ENCODE results near the gene FNDC11. TPM values are rescaled to one million over a fixed set of nuclear protein-coding genes. Genes with fewer than 3 reads are reported as not detected.

FNDC11 gene
- polyA plus RNA-seq, 1 donor, result 0.34 TPM

DNA sequence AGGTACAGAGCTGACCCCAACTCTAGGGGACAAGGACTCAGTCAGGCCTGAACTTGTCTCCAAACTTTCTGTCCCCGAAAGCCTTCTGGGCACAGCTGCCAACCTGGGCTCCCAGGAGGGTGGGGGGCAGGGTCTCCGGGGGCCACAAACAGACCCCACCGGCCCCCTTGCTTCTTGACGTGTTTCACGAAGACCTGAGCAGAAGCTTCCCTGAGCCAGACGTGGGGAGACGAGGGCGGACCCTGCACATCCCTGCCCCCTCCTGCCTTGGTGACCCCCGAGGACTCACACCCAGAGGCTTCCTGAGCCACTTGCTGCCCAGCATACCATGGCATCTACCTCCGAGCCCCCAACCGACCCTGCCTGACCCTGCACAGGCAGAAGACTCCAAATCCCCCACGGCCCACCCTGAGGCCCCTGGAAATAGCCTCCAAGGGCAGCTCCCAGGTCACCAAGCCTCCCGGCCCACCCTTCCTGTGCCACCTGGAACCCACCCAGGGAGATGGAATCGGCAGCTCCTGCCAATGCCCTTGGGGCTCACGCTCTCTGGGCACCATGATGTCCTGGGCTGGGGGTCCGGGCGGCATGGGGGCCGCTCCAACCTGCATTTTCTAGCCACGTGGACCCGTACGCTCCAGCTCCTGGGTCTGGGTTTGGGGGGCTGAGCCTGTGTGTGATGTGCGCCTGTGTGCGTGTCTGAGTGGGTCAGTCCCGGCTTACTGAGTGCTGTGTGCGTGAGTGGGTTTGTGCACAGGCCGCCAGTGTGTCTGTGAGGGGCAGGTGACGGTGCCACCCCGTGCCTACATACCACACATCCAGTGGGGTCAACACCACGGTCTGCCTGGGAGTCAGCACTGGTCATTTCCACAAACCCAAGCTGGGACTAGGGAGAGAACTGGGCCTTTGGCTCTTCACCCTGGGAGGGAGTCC lies 14.3 kb upstream of the FNDC11 start:
- Histone ChIP-seq H3K9me3 (ENCODE audit: control insufficient read depth, low read depth, low read length) (peaks cover 8% of the 10 kb centered on the region), H3K27me3 (ENCODE audit: control insufficient read depth, insufficient read depth, low read length) (no peaks in the 10 kb centered on the region), H3K36me3 (ENCODE audit: control insufficient read depth, insufficient read depth, low read length) (no peaks in the 10 kb centered on the region), H3K27ac (ENCODE audit: low read length) (no peak overlapping the region), H3K4me1 (ENCODE audit: control insufficient read depth, insufficient read depth, low read length) (peaks cover 31% of the 10 kb centered on the region), H3K4me3 (ENCODE audit: low read length) (no peak overlapping the region)
- no peak for DNase-seq
- no CpG with 5 or more reads among the region's 29 CpGs for WGBS (ENCODE audit: insufficient coverage, low lambda C conversion rate)

DNA sequence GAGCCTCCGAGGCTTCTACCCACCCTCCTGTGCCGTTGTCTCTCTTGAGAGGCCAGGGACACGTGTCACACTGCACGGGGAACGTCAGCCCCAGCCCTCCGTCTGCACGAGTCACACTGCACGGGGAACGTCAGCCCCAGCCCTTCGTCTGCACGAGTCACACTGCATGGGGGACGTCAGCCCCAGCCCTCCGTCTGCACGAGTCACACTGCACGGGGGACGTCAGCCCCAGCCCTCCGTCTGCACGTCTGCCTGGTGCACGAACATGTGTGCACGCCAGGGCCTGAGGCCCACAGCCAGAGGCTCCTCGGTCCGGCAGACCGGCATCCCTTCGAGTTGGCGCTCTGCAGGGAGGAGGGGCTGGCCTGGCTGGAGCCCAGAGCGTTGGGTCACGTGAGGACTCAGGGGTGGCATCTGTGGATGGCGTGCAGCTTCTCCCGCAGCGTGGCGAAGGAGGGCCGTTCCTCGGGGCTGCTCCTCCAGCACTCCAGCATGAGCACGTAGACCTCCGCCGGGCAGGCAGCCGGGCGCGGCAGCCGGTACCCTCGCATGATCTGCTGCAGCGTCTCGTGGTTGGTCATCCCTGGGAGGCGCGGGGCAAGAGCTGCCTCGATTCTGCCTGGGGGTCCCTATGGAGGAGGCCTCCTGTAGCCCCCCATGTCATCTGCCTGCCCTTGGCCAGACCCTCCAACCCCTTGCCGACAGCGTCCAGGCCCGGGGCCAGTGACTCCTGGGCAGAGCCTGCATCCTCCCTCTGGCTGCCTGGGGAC lies 13.4 kb upstream of the FNDC11 start:
- Histone ChIP-seq H3K4me1 (ENCODE audit: control insufficient read depth, insufficient read depth, low read length) (peaks cover 31% of the 10 kb centered on the region), H3K36me3 (ENCODE audit: control insufficient read depth, insufficient read depth, low read length) (no peaks in the 10 kb centered on the region), H3K4me3 (ENCODE audit: low read length) (no peak overlapping the region), H3K27me3 (ENCODE audit: control insufficient read depth, insufficient read depth, low read length) (peaks cover 2% of the 10 kb centered on the region), H3K9me3 (ENCODE audit: control insufficient read depth, low read depth, low read length) (peaks cover 6% of the 10 kb centered on the region), H3K27ac (ENCODE audit: low read length) (no peak overlapping the region)
- DNase-seq, result no peak
- WGBS (ENCODE audit: insufficient coverage, low lambda C conversion rate), result no CpG with 5 or more reads among the region's 49 CpGs

DNA sequence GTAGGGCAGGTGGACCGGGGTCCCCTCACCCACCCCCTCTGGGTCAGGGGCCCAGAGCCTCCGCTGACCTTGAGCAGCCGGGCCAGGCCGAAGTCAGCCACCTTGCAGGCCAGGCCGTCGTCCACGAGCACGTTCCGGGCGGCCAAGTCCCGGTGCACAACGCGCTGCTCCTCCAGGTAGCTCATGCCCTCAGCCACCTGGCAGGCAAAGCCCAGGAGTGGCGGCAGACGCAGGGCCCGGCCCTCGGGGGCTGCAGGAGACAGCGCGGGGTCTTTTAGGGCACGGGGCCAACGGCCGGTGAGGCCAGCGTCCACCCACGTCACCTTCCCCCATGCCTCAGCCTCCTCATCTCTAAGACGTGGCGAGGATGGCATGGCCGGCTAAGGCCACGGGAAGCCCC lies 12.6 kb upstream of the FNDC11 start:
- WGBS (ENCODE audit: insufficient coverage, low lambda C conversion rate), result no CpG with 5 or more reads among the region's 28 CpGs
- DNase-seq, result no peak
- H3K27me3 ChIP-seq (ENCODE audit: control insufficient read depth, insufficient read depth, low read length), result peaks cover 7% of the 10 kb centered on the region
- peaks cover 6% of the 10 kb centered on the region for H3K9me3 ChIP-seq (ENCODE audit: control insufficient read depth, low read depth, low read length)
- H3K27ac ChIP-seq (ENCODE audit: low read length), result no peak overlapping the region
- no peak overlapping the region for H3K4me3 ChIP-seq (ENCODE audit: low read length)
- H3K4me1 ChIP-seq (ENCODE audit: control insufficient read depth, insufficient read depth, low read length), result peaks cover 29% of the 10 kb centered on the region
- H3K36me3 ChIP-seq (ENCODE audit: control insufficient read depth, insufficient read depth, low read length), result no peaks in the 10 kb centered on the region

GRCh38 chr20:63542031-63542559 lies 11.9 kb upstream of the FNDC11 start:
- H3K4me1 ChIP-seq (ENCODE audit: control insufficient read depth, insufficient read depth, low read length), result peaks cover 27% of the 10 kb centered on the region
- peaks cover 4% of the 10 kb centered on the region for H3K9me3 ChIP-seq (ENCODE audit: control insufficient read depth, low read depth, low read length)
- no CpG with 5 or more reads among the region's 36 CpGs for WGBS (ENCODE audit: insufficient coverage, low lambda C conversion rate)
- no peak overlapping the region for H3K27ac ChIP-seq (ENCODE audit: low read length)
- H3K36me3 ChIP-seq (ENCODE audit: control insufficient read depth, insufficient read depth, low read length), result no peaks in the 10 kb centered on the region
- peaks cover 13% of the 10 kb centered on the region for H3K27me3 ChIP-seq (ENCODE audit: control insufficient read depth, insufficient read depth, low read length)
- DNase-seq, result no peak
- H3K4me3 ChIP-seq (ENCODE audit: low read length), result no peak overlapping the region

DNA sequence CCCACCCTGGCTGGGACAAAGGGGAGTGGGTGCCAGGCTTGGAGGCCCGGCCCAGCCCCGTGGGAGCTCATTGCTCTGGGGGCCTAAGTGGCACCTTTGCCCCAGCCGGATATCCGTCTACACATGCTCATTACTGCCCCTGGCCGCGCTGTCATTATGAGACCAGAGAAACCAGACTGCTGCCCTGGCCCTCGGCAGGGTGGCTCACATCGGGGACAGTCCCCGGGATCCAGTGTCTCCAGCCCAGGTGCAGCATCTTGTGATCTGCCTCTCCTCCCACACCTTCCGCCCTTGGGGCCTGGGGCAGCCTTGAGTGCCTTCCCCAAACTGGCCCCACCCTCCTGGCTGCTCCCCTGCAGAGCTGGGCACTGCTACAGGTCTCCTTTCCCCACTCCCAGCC lies 11.3 kb upstream of the FNDC11 start:
- WGBS (ENCODE audit: insufficient coverage, low lambda C conversion rate), result no CpG with 5 or more reads among the region's 10 CpGs
- peaks cover 19% of the 10 kb centered on the region for H3K27me3 ChIP-seq (ENCODE audit: control insufficient read depth, insufficient read depth, low read length)
- H3K9me3 ChIP-seq (ENCODE audit: control insufficient read depth, low read depth, low read length), result no peaks in the 10 kb centered on the region
- H3K4me3 ChIP-seq (ENCODE audit: low read length), result no peak overlapping the region
- DNase-seq, result no peak
- no peaks in the 10 kb centered on the region for H3K36me3 ChIP-seq (ENCODE audit: control insufficient read depth, insufficient read depth, low read length)
- peaks cover 22% of the 10 kb centered on the region for H3K4me1 ChIP-seq (ENCODE audit: control insufficient read depth, insufficient read depth, low read length)
- H3K27ac ChIP-seq (ENCODE audit: low read length), result no peak overlapping the region

DNA sequence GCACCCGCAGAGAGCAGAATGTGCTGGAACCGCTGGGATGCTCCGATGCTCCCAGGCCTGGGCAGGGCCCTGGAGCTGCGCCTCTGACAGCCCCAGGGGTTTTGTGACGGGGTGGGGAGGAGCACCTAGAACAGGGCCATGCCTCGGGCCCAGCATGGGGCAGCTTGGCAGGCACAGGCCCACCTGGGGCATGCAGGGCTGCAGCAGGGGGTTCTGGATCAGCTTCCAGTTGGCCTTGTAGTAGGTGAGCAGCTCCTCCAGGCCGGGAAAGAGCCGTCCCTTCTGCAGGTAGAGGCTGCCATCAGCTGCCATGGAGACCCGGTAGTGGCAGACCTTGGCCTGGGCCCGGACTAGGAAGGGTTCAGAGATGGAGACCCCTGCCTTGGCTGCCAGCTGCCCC lies 10.8 kb upstream of the FNDC11 start:
- Histone ChIP-seq H3K27me3 (ENCODE audit: control insufficient read depth, insufficient read depth, low read length) (peaks cover 24% of the 10 kb centered on the region), H3K9me3 (ENCODE audit: control insufficient read depth, low read depth, low read length) (peaks cover 1% of the 10 kb centered on the region), H3K4me1 (ENCODE audit: control insufficient read depth, insufficient read depth, low read length) (peaks cover 20% of the 10 kb centered on the region), H3K27ac (ENCODE audit: low read length) (no peak overlapping the region), H3K4me3 (ENCODE audit: low read length) (no peak overlapping the region), H3K36me3 (ENCODE audit: control insufficient read depth, insufficient read depth, low read length) (no peaks in the 10 kb centered on the region)
- DNase-seq, result no peak
- no CpG with 5 or more reads among the region's 10 CpGs for WGBS (ENCODE audit: insufficient coverage, low lambda C conversion rate)

- H3K4me3 ChIP-seq (ENCODE audit: low read length), result no peak overlapping the region
- no peak for DNase-seq
- no peak overlapping the region for H3K27ac ChIP-seq (ENCODE audit: low read length)
- peaks cover 16% of the 10 kb centered on the region for H3K4me1 ChIP-seq (ENCODE audit: control insufficient read depth, insufficient read depth, low read length)
- WGBS (ENCODE audit: insufficient coverage, low lambda C conversion rate), result 89% methylated on average over 4 of the region's 6 CpGs
- peaks cover 30% of the 10 kb centered on the region for H3K27me3 ChIP-seq (ENCODE audit: control insufficient read depth, insufficient read depth, low read length)
- no peaks in the 10 kb centered on the region for H3K36me3 ChIP-seq (ENCODE audit: control insufficient read depth, insufficient read depth, low read length)
- H3K9me3 ChIP-seq (ENCODE audit: control insufficient read depth, low read depth, low read length), result peaks cover 2% of the 10 kb centered on the region
These were observed 10.2 kb upstream of the FNDC11 start for GRCh38 chr20:63543733-63544132.

- H3K9me3 ChIP-seq (ENCODE audit: control insufficient read depth, low read depth, low read length), result peaks cover 2% of the 10 kb centered on the region
- H3K27ac ChIP-seq (ENCODE audit: low read length), result no peak overlapping the region
- H3K27me3 ChIP-seq (ENCODE audit: control insufficient read depth, insufficient read depth, low read length), result peaks cover 35% of the 10 kb centered on the region
- H3K4me1 ChIP-seq (ENCODE audit: control insufficient read depth, insufficient read depth, low read length), result peaks cover 16% of the 10 kb centered on the region
- peak; percentile 58 to 73 for DNase-seq
- H3K36me3 ChIP-seq (ENCODE audit: control insufficient read depth, insufficient read depth, low read length), result no peaks in the 10 kb centered on the region
- no peak overlapping the region for H3K4me3 ChIP-seq (ENCODE audit: low read length)
- no CpG with 5 or more reads among the region's 27 CpGs for WGBS (ENCODE audit: insufficient coverage, low lambda C conversion rate)
These were observed 9.6 kb upstream of the FNDC11 start for GRCh38 chr20:63544241-63544957.

DNA sequence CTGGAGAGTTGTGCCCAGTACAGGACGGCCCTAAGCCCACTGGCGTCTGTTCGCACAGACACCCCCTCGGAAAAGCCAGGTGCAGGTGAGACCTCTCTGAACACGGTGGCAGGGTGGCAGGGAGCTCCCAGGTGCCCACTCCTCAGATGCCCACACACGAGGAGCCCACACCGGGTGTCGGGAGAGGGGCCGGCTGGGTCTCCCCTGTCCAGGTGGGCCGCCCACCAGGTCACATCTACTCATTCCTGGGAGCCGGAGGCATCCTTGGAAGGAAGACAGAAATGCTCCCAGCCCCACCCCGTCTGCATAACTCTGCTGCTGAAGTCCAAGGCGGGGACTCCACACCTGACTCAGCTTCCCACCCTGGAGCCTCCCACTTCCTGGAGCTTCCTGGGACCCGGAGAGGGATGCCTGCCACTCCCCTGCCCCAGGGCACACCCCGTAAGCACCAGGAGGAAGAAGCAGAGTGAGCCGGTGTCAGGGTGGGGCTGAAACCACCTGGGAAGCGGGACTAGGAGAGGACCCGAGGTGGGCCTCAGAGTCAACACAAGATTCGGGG lies 8.9 kb upstream of the FNDC11 start:
- peak overlapping the region; percentile 29 for H3K27ac ChIP-seq (ENCODE audit: low read length)
- WGBS (ENCODE audit: insufficient coverage, low lambda C conversion rate), result no CpG with 5 or more reads among the region's 19 CpGs
- peak; percentile 86 to 92 for DNase-seq
- no peak overlapping the region for H3K4me3 ChIP-seq (ENCODE audit: low read length)
- H3K36me3 ChIP-seq (ENCODE audit: control insufficient read depth, insufficient read depth, low read length), result no peaks in the 10 kb centered on the region
- peaks cover 41% of the 10 kb centered on the region for H3K27me3 ChIP-seq (ENCODE audit: control insufficient read depth, insufficient read depth, low read length)
- H3K4me1 ChIP-seq (ENCODE audit: control insufficient read depth, insufficient read depth, low read length), result peaks cover 16% of the 10 kb centered on the region
- H3K9me3 ChIP-seq (ENCODE audit: control insufficient read depth, low read depth, low read length), result peaks cover 2% of the 10 kb centered on the region

GRCh38 chr20:63545814-63546213 lies 8.1 kb upstream of the FNDC11 start:
- WGBS (ENCODE audit: insufficient coverage, low lambda C conversion rate), result no CpG with 5 or more reads among the region's 6 CpGs
- peak in 1 of 2 donors; percentile 54 for DNase-seq

More at GRCh38 chr20:63545814-63546213, 8.1 kb upstream of the FNDC11 start:
- Histone ChIP-seq H3K27me3 (ENCODE audit: control insufficient read depth, insufficient read depth, low read length) (peaks cover 46% of the 10 kb centered on the region), H3K4me3 (ENCODE audit: low read length) (no peak overlapping the region), H3K4me1 (ENCODE audit: control insufficient read depth, insufficient read depth, low read length) (peaks cover 16% of the 10 kb centered on the region), H3K9me3 (ENCODE audit: control insufficient read depth, low read depth, low read length) (peaks cover 2% of the 10 kb centered on the region), H3K27ac (ENCODE audit: low read length) (peak overlapping the region; percentile 29), H3K36me3 (ENCODE audit: control insufficient read depth, insufficient read depth, low read length) (no peaks in the 10 kb centered on the region)

Measured in large intestine (tissue), 3 donors.